B cell (primary cell): ENCODE measurements around the gene TMEM94. TPM values are rescaled to one million over a fixed set of nuclear protein-coding genes. Genes with fewer than 3 reads are reported as not detected.

Experiments used
- ATAC-seq: fragments of 200-7000 bp; cut with Tn5 transposase; one replicate; pipeline ENCODE4 v1.10.0; 2021; ENCODE audit warnings: low read depth, mild to moderate bottlenecking, moderate number of reproducible peaks, moderate library complexity
- CTCF ChIA-PET: fragments of 350-600 bp; sonication (Branson Sonifier 250); formaldehyde crosslinking; loops from one replicate; lab custom pipeline; 2021; ENCODE audit warnings: antibody characterized with exemption, inconsistent platforms; lab: Charles Lee
- POLR2A ChIA-PET: fragments of 350-600 bp; sonication (Branson Sonifier 250); formaldehyde crosslinking; loops from one replicate; lab custom pipeline; 2021; ENCODE audit warnings: antibody characterized with exemption; lab: Charles Lee
- DNase-seq: peaks from one replicate; pipeline ENCODE4 v3.0.0; 2013
- H2AFZ ChIP-seq: 2 replicates; pipeline ENCODE4 v1.6.1; 2012; ENCODE audit warnings: mild to moderate bottlenecking, low read depth, low read length; ENCODE audit not compliant: insufficient read depth, poor library complexity, severe bottlenecking
- H3K27ac ChIP-seq, 2 donors: 1 replicate in 1 of 2; 2 replicates in 1 of 2; pipeline ENCODE4 v1.5.1; 2012 to 2013; ENCODE audit warnings: low read length in 2 of 2, mild to moderate bottlenecking in 2 of 2, moderate library complexity in 1 of 2
- H3K27me3 ChIP-seq, 4 experiments: fragments of 200-600 bp in 1 of 4; sonication (generic) in 1 of 4; replicated peaks in 1 of 4; 1 replicate in 2 of 4; 2 replicates in 2 of 4; pipeline versions ENCODE4 v1.6.1 to v1.7.0; 2013 to 2016; ENCODE audit warnings: low read length in 3 of 4, mild to moderate bottlenecking in 2 of 4, mixed read lengths in 1 of 4, moderate library complexity in 1 of 4; ENCODE audit not compliant: insufficient read depth in 4 of 4, control insufficient read depth in 3 of 4; ENCODE audit errors: control extremely low read depth in 1 of 4
- H3K36me3 ChIP-seq, 2 experiments: replicated peaks in 1 of 2; 1 replicate in 1 of 2; 2 replicates in 1 of 2; pipeline versions ENCODE4 v1.6.1 to v1.7.1; 2013; ENCODE audit warnings: low read length in 1 of 2; ENCODE audit not compliant: insufficient read depth in 2 of 2, control insufficient read depth in 1 of 2; ENCODE audit errors: control extremely low read depth in 1 of 2, extremely low read depth in 1 of 2
- H3K4me1 ChIP-seq, 2 donors: fragments of 200-600 bp in 1 of 2; sonication (generic) in 1 of 2; 1 replicate in 1 of 2; 2 replicates in 1 of 2; pipeline versions ENCODE4 v1.5.1 to v1.6.1; 2013 to 2017; ENCODE audit warnings: low read length in 2 of 2; ENCODE audit not compliant: control insufficient read depth in 2 of 2, insufficient read depth in 2 of 2
- H3K4me2 ChIP-seq: replicated peaks from 2 replicates; pipeline ENCODE3; 2012; ENCODE audit warnings: mild to moderate bottlenecking, low read depth, low read length; ENCODE audit not compliant: poor library complexity, severe bottlenecking
- H3K4me3 ChIP-seq, 5 experiments: fragments of 200-600 bp in 1 of 5; sonication (generic) in 1 of 5; 1 replicate in 3 of 5; 2 replicates in 2 of 5; pipeline versions ENCODE4 v1.5.1 to v1.7.0; 2011 to 2016; ENCODE audit warnings: low read length in 4 of 5, mild to moderate bottlenecking in 4 of 5, low read depth in 2 of 5, control low read depth in 1 of 5, moderate library complexity in 1 of 5; ENCODE audit not compliant: insufficient read depth in 1 of 5; ENCODE audit errors: control extremely low read depth in 1 of 5, extremely low read depth in 1 of 5
- H3K79me2 ChIP-seq: fragments of 200-600 bp; sonication (generic); one replicate; pipeline ENCODE4 v1.6.0; 2016; ENCODE audit warnings: low read length; ENCODE audit not compliant: control insufficient read depth, insufficient read depth
- H3K9ac ChIP-seq: fragments of 200-600 bp; sonication (generic); 2 replicates; pipeline ENCODE4 v1.6.1; 2017; ENCODE audit warnings: mild to moderate bottlenecking, low read length, moderate library complexity
- H3K9me3 ChIP-seq, 3 donors: one replicate each; pipeline versions ENCODE4 v1.6.1 to v1.7.1; 2013; ENCODE audit warnings: low read length in 2 of 3; ENCODE audit not compliant: control insufficient read depth in 2 of 3, insufficient read depth in 1 of 3; ENCODE audit errors: control extremely low read depth in 1 of 3
- H4K20me1 ChIP-seq: 2 replicates; pipeline ENCODE4 v1.6.0; 2012; ENCODE audit warnings: mild to moderate bottlenecking, low read length; ENCODE audit not compliant: insufficient read depth, control insufficient read depth, poor library complexity, severe bottlenecking
- H3K27ac Mint-ChIP-seq: one replicate; pipeline ENCODE4 v1.8.0; 2021; ENCODE audit warnings: mixed read lengths
- H3K27me3 Mint-ChIP-seq: one replicate; pipeline ENCODE4 v1.8.0; 2021; ENCODE audit warnings: mixed read lengths
- H3K4me1 Mint-ChIP-seq: one replicate; pipeline ENCODE4 v1.8.0; 2021; ENCODE audit warnings: mixed read lengths
- H3K4me3 Mint-ChIP-seq: one replicate; pipeline ENCODE4 v1.8.0; 2021; ENCODE audit warnings: mixed read lengths
- H3K9me3 Mint-ChIP-seq: one replicate; pipeline ENCODE4 v1.8.0; 2022; ENCODE audit warnings: mixed read lengths; ENCODE audit not compliant: insufficient read depth
- EZH2 ChIP-seq: IDR thresholded peaks from 2 replicates; pipeline ENCODE4 v1.6.1; 2012; ENCODE audit warnings: borderline replicate concordance, low read depth, mild to moderate bottlenecking, moderate library complexity, low read length; ENCODE audit not compliant: insufficient read depth, poor library complexity, severe bottlenecking
- WGBS: methylation state at CpG from one replicate; pipeline ENCODE4 v1.1.5; 2013; ENCODE audit warnings: missing lambda C conversion rate; ENCODE audit not compliant: insufficient coverage; 5-methylcytosine and 5-hydroxymethylcytosine counted together
- intact Hi-C: fragments of 100-400 bp; cut with micrococcal nuclease; formaldehyde crosslinking; loops from one replicate; pipeline ENCODE4 v1.10.0; 2022
- polyA plus RNA-seq: library from polyadenylated mRNA; depleted of rRNA; stranded (reverse); fragments of >200 nt; gene quantifications from 2 replicates; pipeline ENCODE4 v1.2.3, GENCODE V29; 2012
- total RNA-seq, 2 donors: library from RNA; stranded (reverse); fragments of 120-200 nt in 1 of 2; gene quantifications; 1 replicate in 1 of 2; 2 replicates in 1 of 2; pipeline versions ENCODE4 v1.2.3 to v1.2.4, GENCODE V29; 2013 to 2022
- TF ChIP-seq, protein P1 (sequence below): fragments of 200-600 bp; IDR thresholded peaks from one replicate; pipeline ENCODE4 v1.8.0; 2022; ENCODE audit warnings: antibody characterized with exemption, mild to moderate bottlenecking

TMEM94 gene
- total and polyA plus RNA-seq, 2 donors (not counting 1 experiment from before 2014, with no cell fraction given) = 139 to 158 TPM

GRCh38 chr17:75540923-75541503, 84.6 kb downstream of the TMEM94 start:
- Histone ChIP-seq H3K4me2 (no peak overlapping the region), H4K20me1 (no peaks in the 10 kb centered on the region), H3K4me3 (no peak overlapping the region), H2AFZ (no peak overlapping the region), H3K27me3 (no peaks in the 10 kb centered on the region), H3K9ac (no peak overlapping the region), H3K4me1 (peaks cover 0 to under 1% of the 10 kb centered on the region in 2 donors), H3K36me3 (no peaks in the 10 kb centered on the region), H3K27ac (no peak overlapping the region), H3K9me3 (no peaks in the 10 kb centered on the region), H3K79me2 (no peaks in the 10 kb centered on the region)
- DNase-seq (no peak), ATAC-seq (no peak)
- CTCF ChIA-PET = no interaction called here
- POLR2A ChIA-PET = no interaction called here
- H3K9me3 Mint-ChIP-seq = no peaks in the 10 kb centered on the region
- intact Hi-C loops = no loop called here
- no peaks in the 10 kb centered on the region for H3K4me1 Mint-ChIP-seq
- H3K27ac Mint-ChIP-seq = no peak overlapping the region
- H3K4me3 Mint-ChIP-seq = no peak overlapping the region
- H3K27me3 Mint-ChIP-seq = no peaks in the 10 kb centered on the region
- no peak for TF ChIP-seq EZH2
- TF ChIP-seq, protein P1, sequence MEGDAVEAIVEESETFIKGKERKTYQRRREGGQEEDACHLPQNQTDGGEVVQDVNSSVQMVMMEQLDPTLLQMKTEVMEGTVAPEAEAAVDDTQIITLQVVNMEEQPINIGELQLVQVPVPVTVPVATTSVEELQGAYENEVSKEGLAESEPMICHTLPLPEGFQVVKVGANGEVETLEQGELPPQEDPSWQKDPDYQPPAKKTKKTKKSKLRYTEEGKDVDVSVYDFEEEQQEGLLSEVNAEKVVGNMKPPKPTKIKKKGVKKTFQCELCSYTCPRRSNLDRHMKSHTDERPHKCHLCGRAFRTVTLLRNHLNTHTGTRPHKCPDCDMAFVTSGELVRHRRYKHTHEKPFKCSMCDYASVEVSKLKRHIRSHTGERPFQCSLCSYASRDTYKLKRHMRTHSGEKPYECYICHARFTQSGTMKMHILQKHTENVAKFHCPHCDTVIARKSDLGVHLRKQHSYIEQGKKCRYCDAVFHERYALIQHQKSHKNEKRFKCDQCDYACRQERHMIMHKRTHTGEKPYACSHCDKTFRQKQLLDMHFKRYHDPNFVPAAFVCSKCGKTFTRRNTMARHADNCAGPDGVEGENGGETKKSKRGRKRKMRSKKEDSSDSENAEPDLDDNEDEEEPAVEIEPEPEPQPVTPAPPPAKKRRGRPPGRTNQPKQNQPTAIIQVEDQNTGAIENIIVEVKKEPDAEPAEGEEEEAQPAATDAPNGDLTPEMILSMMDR = no peak
- 86% methylated on average over 2 of the region's 4 CpGs for WGBS

DNA sequence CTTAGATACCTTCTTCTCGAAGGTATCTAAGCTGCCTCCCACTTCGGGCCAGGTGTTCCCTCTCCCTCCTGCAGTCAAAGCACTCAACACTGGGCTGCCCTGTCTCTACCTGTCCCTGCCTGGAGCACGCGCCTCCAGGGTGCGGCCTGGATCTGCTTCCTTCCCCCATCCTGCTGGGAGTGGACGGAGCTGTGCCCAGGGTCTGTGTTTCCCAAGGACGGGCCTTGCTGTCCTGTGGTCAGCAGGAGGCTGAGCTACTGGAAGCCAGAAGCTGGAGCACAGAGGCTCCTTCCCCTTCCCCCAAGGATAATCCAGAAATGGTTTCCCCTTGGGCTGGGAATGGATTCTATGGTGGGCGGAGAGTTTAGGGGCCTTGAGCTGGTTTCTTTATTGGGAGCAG, 85.8 kb downstream of the TMEM94 start:
- Mint-ChIP-seq H3K4me3 (no peak overlapping the region), H3K27me3 (no peaks in the 10 kb centered on the region), H3K27ac (no peak overlapping the region), H3K9me3 (no peaks in the 10 kb centered on the region), H3K4me1 (no peaks in the 10 kb centered on the region)
- no peaks in the 10 kb centered on the region for H3K4me1 ChIP-seq
- H3K27ac ChIP-seq = no peak overlapping the region
- peaks cover 0 to 4% of the 10 kb centered on the region in 2 experiments for H3K36me3 ChIP-seq
- no peak overlapping the region for H2AFZ ChIP-seq
- H3K79me2 ChIP-seq = no peaks in the 10 kb centered on the region
- TF ChIP-seq, protein P1 = no peak
- no peak for TF ChIP-seq EZH2
- intact Hi-C loops = no loop called here
- H3K27me3 ChIP-seq = no peaks in the 10 kb centered on the region
- H3K4me2 ChIP-seq = no peak overlapping the region
- no peak overlapping the region for H3K9ac ChIP-seq
- CTCF ChIA-PET = interaction anchor here (0.6 to 1.4 kb wide), 2 partner anchors 11 to 37 kb away, joined by 3 to 4 read pairs; no protein-coding TSS in a partner anchor
- 97% methylated on average over 7 of the region's 8 CpGs for WGBS
- no peaks in the 10 kb centered on the region for H3K9me3 ChIP-seq
- H3K4me3 ChIP-seq = no peak overlapping the region
- DNase-seq (no peak), ATAC-seq (no peak)
- POLR2A ChIA-PET = no interaction called here
- no peaks in the 10 kb centered on the region for H4K20me1 ChIP-seq
